ENCODE data around the gene TRMU. TPM values are rescaled to one million over a fixed set of nuclear protein-coding genes. Genes with fewer than 3 reads are reported as not detected.

The TRMU gene
- total RNA-seq, 1 experiment from 2014 or later, result 90.1 TPM

GRCh38 chr22:46319319-46319718 is 16.2 kb upstream of the TRMU start:
- CTCF ChIA-PET, result no interaction called here
- TF ChIP-seq EZH2 (IDR thresholded peaks at IDR 0.05; ENCODE audit: borderline replicate concordance, low read depth, low read length, poor library complexity, severe bottlenecking), result no peak
- TF ChIP-seq, protein P1, sequence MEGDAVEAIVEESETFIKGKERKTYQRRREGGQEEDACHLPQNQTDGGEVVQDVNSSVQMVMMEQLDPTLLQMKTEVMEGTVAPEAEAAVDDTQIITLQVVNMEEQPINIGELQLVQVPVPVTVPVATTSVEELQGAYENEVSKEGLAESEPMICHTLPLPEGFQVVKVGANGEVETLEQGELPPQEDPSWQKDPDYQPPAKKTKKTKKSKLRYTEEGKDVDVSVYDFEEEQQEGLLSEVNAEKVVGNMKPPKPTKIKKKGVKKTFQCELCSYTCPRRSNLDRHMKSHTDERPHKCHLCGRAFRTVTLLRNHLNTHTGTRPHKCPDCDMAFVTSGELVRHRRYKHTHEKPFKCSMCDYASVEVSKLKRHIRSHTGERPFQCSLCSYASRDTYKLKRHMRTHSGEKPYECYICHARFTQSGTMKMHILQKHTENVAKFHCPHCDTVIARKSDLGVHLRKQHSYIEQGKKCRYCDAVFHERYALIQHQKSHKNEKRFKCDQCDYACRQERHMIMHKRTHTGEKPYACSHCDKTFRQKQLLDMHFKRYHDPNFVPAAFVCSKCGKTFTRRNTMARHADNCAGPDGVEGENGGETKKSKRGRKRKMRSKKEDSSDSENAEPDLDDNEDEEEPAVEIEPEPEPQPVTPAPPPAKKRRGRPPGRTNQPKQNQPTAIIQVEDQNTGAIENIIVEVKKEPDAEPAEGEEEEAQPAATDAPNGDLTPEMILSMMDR (conservative IDR thresholded peaks at IDR 0.05; ENCODE audit: low read depth, low read length), result no peak
- Histone ChIP-seq H3K9me3 (ENCODE audit: low read depth, low read length, poor library complexity, severe bottlenecking) (no peaks in the 10 kb centered on the region), H3K27ac (ENCODE audit: low read depth, low read length, poor library complexity, severe bottlenecking) (no peak overlapping the region), H3K27me3 (replicated peaks; ENCODE audit: insufficient read depth, low read depth, low read length, poor library complexity) (no peaks in the 10 kb centered on the region), H3K36me3 (ENCODE audit: insufficient read depth, low read length, poor library complexity, severe bottlenecking) (peaks cover 79% of the 10 kb centered on the region), H3K4me3 (ENCODE audit: low read depth, low read length, poor library complexity, severe bottlenecking) (no peak overlapping the region), H3K4me1 (ENCODE audit: insufficient read depth, low read length, poor library complexity, severe bottlenecking) (no peaks in the 10 kb centered on the region)
- BruUV-seq (replicated peaks), result no TSS peak
- POLR2A ChIA-PET (ENCODE audit: low non-redundant PET), result no interaction called here
- intact Hi-C loops (cut with micrococcal nuclease; ENCODE audit: unreplicated experiment), result no loop called here
- DNase-seq (ENCODE audit: low spot score), result no peak

DNA sequence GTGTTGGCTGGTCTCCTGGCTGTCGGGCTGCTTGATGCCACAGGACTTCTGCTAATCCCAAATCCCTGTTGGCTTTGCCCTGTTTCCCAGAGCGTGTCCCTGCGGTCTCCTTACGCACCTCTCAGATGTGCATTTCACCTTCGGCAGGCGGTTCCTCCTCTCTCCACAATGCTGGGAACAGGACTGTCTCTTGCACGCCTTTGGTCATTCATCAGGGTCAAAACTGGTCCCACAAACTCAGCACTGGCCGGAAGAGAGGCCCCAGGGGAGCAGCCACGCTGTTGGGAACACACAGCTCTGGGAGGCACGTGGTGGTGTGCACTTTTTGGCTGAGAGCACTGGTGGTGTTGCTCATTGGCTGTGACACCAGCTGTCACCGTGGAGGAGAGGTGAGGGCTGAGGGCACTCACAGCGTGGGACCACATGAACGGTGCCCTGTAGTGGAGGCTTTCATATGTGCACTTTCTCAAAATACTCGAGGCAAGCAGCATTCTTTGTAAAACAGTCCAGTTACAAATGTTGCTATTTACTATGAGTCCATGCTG is 15.3 kb upstream of the TRMU start:
- H3K36me3 ChIP-seq (ENCODE audit: insufficient read depth, low read length, poor library complexity, severe bottlenecking), result peaks cover 80% of the 10 kb centered on the region
- H3K4me3 ChIP-seq (ENCODE audit: low read depth, low read length, poor library complexity, severe bottlenecking), result no peak overlapping the region
- no TSS peak for BruUV-seq (replicated peaks)
- intact Hi-C loops (cut with micrococcal nuclease; ENCODE audit: unreplicated experiment), result no loop called here
- H3K27me3 ChIP-seq (replicated peaks; ENCODE audit: insufficient read depth, low read depth, low read length, poor library complexity), result no peaks in the 10 kb centered on the region
- H3K27ac ChIP-seq (ENCODE audit: low read depth, low read length, poor library complexity, severe bottlenecking), result no peak overlapping the region
- H3K4me1 ChIP-seq (ENCODE audit: insufficient read depth, low read length, poor library complexity, severe bottlenecking), result no peaks in the 10 kb centered on the region
- POLR2A ChIA-PET (ENCODE audit: low non-redundant PET), result interaction anchor here (0.6 kb wide), 1 partner anchor 22 kb away, joined by 3 read pairs; no protein-coding TSS in a partner anchor
- CTCF ChIA-PET, result no interaction called here
- TF ChIP-seq, protein P1 (conservative IDR thresholded peaks at IDR 0.05; ENCODE audit: low read depth, low read length), result no peak
- no peak for TF ChIP-seq EZH2 (IDR thresholded peaks at IDR 0.05; ENCODE audit: borderline replicate concordance, low read depth, low read length, poor library complexity, severe bottlenecking)
- H3K9me3 ChIP-seq (ENCODE audit: low read depth, low read length, poor library complexity, severe bottlenecking), result no peaks in the 10 kb centered on the region
- DNase-seq (ENCODE audit: low spot score), result no peak

- ChIA-PET POLR2A (ENCODE audit: low non-redundant PET) (no interaction called here), CTCF (no interaction called here)
- Histone ChIP-seq H3K27ac (ENCODE audit: low read depth, low read length, poor library complexity, severe bottlenecking) (no peak overlapping the region), H3K36me3 (ENCODE audit: insufficient read depth, low read length, poor library complexity, severe bottlenecking) (peaks cover 80% of the 10 kb centered on the region), H3K4me3 (ENCODE audit: low read depth, low read length, poor library complexity, severe bottlenecking) (no peak overlapping the region), H3K27me3 (replicated peaks; ENCODE audit: insufficient read depth, low read depth, low read length, poor library complexity) (no peaks in the 10 kb centered on the region), H3K9me3 (ENCODE audit: low read depth, low read length, poor library complexity, severe bottlenecking) (no peaks in the 10 kb centered on the region), H3K4me1 (ENCODE audit: insufficient read depth, low read length, poor library complexity, severe bottlenecking) (no peaks in the 10 kb centered on the region)
- intact Hi-C loops (cut with micrococcal nuclease; ENCODE audit: unreplicated experiment), result no loop called here
- no TSS peak for BruUV-seq (replicated peaks)
- no peak for TF ChIP-seq EZH2 (IDR thresholded peaks at IDR 0.05; ENCODE audit: borderline replicate concordance, low read depth, low read length, poor library complexity, severe bottlenecking)
- DNase-seq (ENCODE audit: low spot score), result no peak
Observed at GRCh38 chr22:46320716-46321386, 14.7 kb upstream of the TRMU start.

GRCh38 chr22:46322711-46323110 is 12.8 kb upstream of the TRMU start:
- no peaks in the 10 kb centered on the region for H3K4me1 ChIP-seq (ENCODE audit: insufficient read depth, low read length, poor library complexity, severe bottlenecking)
- no peak for TF ChIP-seq EZH2 (IDR thresholded peaks at IDR 0.05; ENCODE audit: borderline replicate concordance, low read depth, low read length, poor library complexity, severe bottlenecking)
- TF ChIP-seq, protein P1 (conservative IDR thresholded peaks at IDR 0.05; ENCODE audit: low read depth, low read length), result no peak
- H3K4me3 ChIP-seq (ENCODE audit: low read depth, low read length, poor library complexity, severe bottlenecking), result no peak overlapping the region
- H3K27me3 ChIP-seq (replicated peaks; ENCODE audit: insufficient read depth, low read depth, low read length, poor library complexity), result no peaks in the 10 kb centered on the region
- CTCF ChIA-PET, result no interaction called here
- intact Hi-C loops (cut with micrococcal nuclease; ENCODE audit: unreplicated experiment), result no loop called here
- BruUV-seq (replicated peaks), result no TSS peak
- peaks cover 78% of the 10 kb centered on the region for H3K36me3 ChIP-seq (ENCODE audit: insufficient read depth, low read length, poor library complexity, severe bottlenecking)
- no peaks in the 10 kb centered on the region for H3K9me3 ChIP-seq (ENCODE audit: low read depth, low read length, poor library complexity, severe bottlenecking)
- no peak for DNase-seq (ENCODE audit: low spot score)
- H3K27ac ChIP-seq (ENCODE audit: low read depth, low read length, poor library complexity, severe bottlenecking), result no peak overlapping the region
- POLR2A ChIA-PET (ENCODE audit: low non-redundant PET), result no interaction called here

Data from A673 (cell line).